Measurements from ENCODE around the gene FAM227A. TPM values are rescaled to one million over a fixed set of nuclear protein-coding genes. Genes with fewer than 3 reads are reported as not detected.
A peak's percentile ranks its signal among the peaks of the same experiment; 100 is the strongest.

FAM227A gene
- total and polyA plus RNA-seq, 5 experiments from 2014 or later = 0.29 to 0.96 TPM; not detected in 3

DNA sequence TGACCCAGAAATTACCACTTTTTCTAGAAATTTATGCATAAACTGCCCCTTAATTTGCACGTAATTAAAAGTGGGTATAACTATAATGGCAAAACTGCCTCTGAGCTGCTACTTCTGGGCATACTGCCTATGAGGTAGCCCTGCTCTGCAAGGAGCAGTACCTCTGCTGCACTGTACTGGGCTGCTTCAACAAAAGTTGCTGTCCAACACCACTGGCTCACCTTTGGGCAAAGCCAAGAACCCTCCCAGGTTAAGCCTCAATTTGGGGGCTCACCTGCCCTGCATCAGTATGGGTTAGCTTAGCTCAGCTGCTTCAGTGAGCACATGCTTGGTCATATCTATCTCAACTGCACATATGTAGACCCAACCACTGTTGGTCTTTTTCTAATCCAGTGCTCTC lies 90.8 kb downstream of the FAM227A start:
- H3K36me3 Mint-ChIP-seq = no peaks in the 10 kb centered on the region
- no peak overlapping the region for H3K4me3 Mint-ChIP-seq
- H3K27ac Mint-ChIP-seq = no peak overlapping the region
- no peak for DNase-seq
- no peak for ATAC-seq
- POLR2A ChIA-PET = no interaction called here
- H3K4me1 Mint-ChIP-seq = peaks cover 3 to 7% (median 5%) of the 10 kb centered on the region in 4 donors
- H3K27me3 Mint-ChIP-seq = no peaks in the 10 kb centered on the region
- H3K9me3 Mint-ChIP-seq = no peaks in the 10 kb centered on the region

DNA sequence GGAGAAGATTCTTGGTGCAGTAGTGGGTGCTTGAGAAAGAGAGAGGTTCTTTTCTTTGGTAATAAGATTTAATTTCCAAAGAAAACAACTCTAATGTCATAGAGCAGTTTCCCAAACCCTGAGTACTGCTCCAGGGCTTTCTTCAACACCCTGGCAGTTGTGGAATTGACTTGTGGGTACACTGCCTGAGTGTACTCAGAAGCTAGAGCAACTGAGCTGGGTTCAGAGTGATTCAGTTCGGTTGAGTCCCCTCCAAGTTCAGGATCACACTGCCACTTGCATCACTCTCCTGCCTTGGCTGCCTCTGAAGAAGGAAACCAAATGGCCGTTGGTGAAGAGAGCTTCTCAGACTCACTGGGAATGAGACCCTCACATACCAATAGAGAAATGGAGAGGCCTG lies 91.5 kb downstream of the FAM227A start:
- H3K27me3 Mint-ChIP-seq = no peaks in the 10 kb centered on the region
- H3K36me3 Mint-ChIP-seq = no peaks in the 10 kb centered on the region
- no peak for ATAC-seq

DNA sequence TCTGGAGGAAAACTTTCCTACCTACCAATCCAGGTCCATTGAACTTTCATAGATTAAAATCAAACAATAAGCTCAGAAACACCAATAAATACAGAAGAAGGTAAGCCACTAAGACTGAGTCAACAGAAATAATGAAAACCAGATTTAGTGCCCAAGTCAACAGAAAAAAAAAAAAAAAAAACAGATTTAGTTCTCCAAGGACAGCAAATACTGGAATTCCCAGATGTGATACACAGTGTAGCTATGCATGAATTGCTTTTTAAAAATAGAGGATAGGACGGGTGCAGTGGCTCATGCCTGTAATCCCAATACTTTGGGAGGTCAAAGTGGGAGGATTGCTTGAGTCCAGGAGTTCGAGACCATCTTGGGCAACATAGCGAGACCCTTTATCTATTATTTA lies 101.9 kb downstream of the FAM227A start:
- Mint-ChIP-seq H3K27ac (no peak overlapping the region), H3K4me1 (peaks cover 0 to 7% (median 0%) of the 10 kb centered on the region in 4 donors)
- POLR2A ChIA-PET = no interaction called here

More for the DNA sequence above, 91.5 kb downstream of the FAM227A start:
- POLR2A ChIA-PET = no interaction called here
- Mint-ChIP-seq H3K9me3 (no peaks in the 10 kb centered on the region), H3K4me3 (no peak overlapping the region), H3K4me1 (peaks cover 2 to 4% (median 2%) of the 10 kb centered on the region in 4 donors), H3K27ac (no peak overlapping the region)
- DNase-seq = no peak

DNA sequence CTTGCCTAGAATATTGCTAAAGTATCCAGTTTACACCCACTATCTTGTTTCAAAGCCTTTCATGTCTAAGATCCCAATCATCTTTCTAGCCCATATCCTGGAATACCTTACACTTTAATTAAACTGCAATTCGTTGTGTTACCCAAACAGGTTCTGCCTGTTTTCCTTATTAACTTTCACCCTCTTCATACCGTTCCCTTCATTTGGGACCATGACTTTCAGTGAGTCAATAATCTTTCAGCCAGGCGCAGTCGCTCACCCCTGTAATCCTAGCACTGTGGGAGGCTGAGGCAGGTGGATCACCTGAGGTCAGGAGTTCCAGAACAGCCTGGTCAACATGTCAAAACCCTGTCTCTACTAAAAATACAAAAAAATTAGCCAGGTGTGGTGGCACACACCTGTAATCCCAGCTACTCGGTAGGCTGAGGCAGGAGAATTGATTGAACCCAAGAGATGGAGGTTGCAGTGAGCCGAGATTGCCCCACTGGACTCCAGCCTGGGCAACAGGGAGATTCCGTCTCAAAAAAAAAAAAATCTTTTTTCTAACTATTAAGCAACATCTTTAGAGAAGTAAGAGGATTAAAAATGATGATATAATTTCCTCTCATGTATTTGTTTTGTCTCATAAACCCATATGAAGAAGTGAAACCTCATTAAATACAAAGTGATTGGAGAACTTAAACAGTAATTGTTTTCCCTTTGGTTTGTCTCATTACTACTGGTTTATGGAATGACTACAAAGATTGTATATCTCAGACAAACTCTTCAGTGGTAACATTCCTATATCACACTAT lies 106.9 kb downstream of the FAM227A start:
- H3K36me3 Mint-ChIP-seq = peaks cover 0 to 1% (median 0%) of the 10 kb centered on the region in 3 donors
- ATAC-seq (no peak), DNase-seq (no peak)
- peaks cover 0 to 5% (median 2%) of the 10 kb centered on the region in 9 donors for H3K9me3 Mint-ChIP-seq
- peak overlapping the region in 1 of 10 donors; percentile 42 for H3K27ac Mint-ChIP-seq
- H3K27me3 Mint-ChIP-seq = no peaks in the 10 kb centered on the region
- POLR2A ChIA-PET = no interaction called here
- no peak overlapping the region for H3K4me3 Mint-ChIP-seq
- peaks cover 0 to 11% (median 0%) of the 10 kb centered on the region in 4 donors for H3K4me1 Mint-ChIP-seq

More for the DNA sequence above, 101.9 kb downstream of the FAM227A start:
- Mint-ChIP-seq H3K9me3 (no peaks in the 10 kb centered on the region), H3K4me3 (no peak overlapping the region), H3K27me3 (no peaks in the 10 kb centered on the region), H3K36me3 (no peaks in the 10 kb centered on the region)
- DNase-seq = no peak
- no peak for ATAC-seq

DNA sequence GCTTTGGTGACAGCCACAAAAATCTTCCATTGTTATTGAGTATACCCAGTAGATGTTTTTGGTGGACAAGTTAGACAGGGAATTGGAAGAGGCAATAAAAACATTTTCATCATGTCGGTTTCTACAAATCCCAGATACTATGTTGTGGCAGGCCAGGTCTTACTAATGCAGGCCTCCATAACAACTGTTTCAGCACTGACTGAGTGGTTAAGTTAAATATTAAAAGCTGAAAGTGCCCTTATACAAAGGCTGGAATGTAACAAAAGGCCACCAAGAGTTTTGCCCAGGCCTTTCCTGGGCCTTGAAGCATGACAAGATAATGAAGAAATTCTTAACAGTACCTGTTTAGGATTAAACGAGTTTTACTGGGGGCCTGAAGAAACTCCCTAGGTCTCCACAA lies 115.5 kb downstream of the FAM227A start:
- no peak for DNase-seq
- Mint-ChIP-seq H3K4me1 (no peaks in the 10 kb centered on the region), H3K27me3 (no peaks in the 10 kb centered on the region), H3K9me3 (peaks cover 0 to 29% (median 14%) of the 10 kb centered on the region in 9 donors), H3K27ac (no peak overlapping the region), H3K4me3 (no peak overlapping the region), H3K36me3 (peaks cover 0 to 22% (median 3%) of the 10 kb centered on the region in 3 donors)
- no peak for ATAC-seq
- POLR2A ChIA-PET = no interaction called here

GRCh38 chr22:38531251-38531938 lies 124.8 kb downstream of the FAM227A start:
- H3K4me3 Mint-ChIP-seq = peak overlapping the region; percentile 46 to 77 (median 62)

More at GRCh38 chr22:38531251-38531938, 124.8 kb downstream of the FAM227A start:
- peaks cover 8 to 21% (median 19%) of the 10 kb centered on the region in 4 donors for H3K4me1 Mint-ChIP-seq
- H3K36me3 Mint-ChIP-seq = no peaks in the 10 kb centered on the region
- H3K9me3 Mint-ChIP-seq = no peaks in the 10 kb centered on the region
- DNase-seq (no peak), ATAC-seq (peak; percentile 48 to 71)
- H3K27me3 Mint-ChIP-seq = no peaks in the 10 kb centered on the region
- peak overlapping the region; percentile 19 to 95 (median 85) for H3K27ac Mint-ChIP-seq
- POLR2A ChIA-PET = interaction anchor here (1.1 to 1.3 kb wide), 2 partner anchors 9 to 24 kb away, joined by 3 to 9 read pairs; no protein-coding TSS in a partner anchor

Other genes with a start within 250 kb of the FAM227A start
- not detected for gene KCNJ4, start 201.2 kb downstream of the FAM227A start, total RNA-seq
- gene KCNJ4, start 201.2 kb downstream of the FAM227A start, polyA plus RNA-seq = not detected
- gene KDELR3, start 188.3 kb downstream of the FAM227A start, total RNA-seq = not detected
- under 1 TPM in 2 of 3 donors, not detected in 1; 0.11 to 0.28 TPM for gene KDELR3, start 188.3 kb downstream of the FAM227A start, polyA plus RNA-seq
- 1,000 to 10,000 TPM; 1,031 to 1,044 TPM for gene DDX17, start 150.1 kb downstream of the FAM227A start, total RNA-seq
- gene DDX17, start 150.1 kb downstream of the FAM227A start, polyA plus RNA-seq = 10 to 100 TPM; 27.3 to 38.7 (median 28.2) TPM
- gene DMC1, start 86.2 kb downstream of the FAM227A start, total RNA-seq = under 1 TPM in 1 of 2 experiments, not detected in 1; 0.73 TPM
- not detected for gene DMC1, start 86.2 kb downstream of the FAM227A start, polyA plus RNA-seq
- gene CBY1, start 246 bp upstream of the FAM227A start, total RNA-seq = 10 to 100 TPM; 33.2 to 36.7 TPM
- gene CBY1, start 246 bp upstream of the FAM227A start, polyA plus RNA-seq = 10 to 100 TPM in 2 of 3 donors, 1 to 10 TPM in 1; 4.3 to 11.6 (median 11.2) TPM
- gene TOMM22, start 25.6 kb upstream of the FAM227A start, total RNA-seq = 10 to 100 TPM; 56.1 to 60.9 TPM
- gene TOMM22, start 25.6 kb upstream of the FAM227A start, polyA plus RNA-seq = 10 to 100 TPM; 67.2 to 79.3 (median 75.9) TPM
- 10 to 100 TPM; 50.5 to 52.6 TPM for gene JOSD1, start 44.6 kb upstream of the FAM227A start, total RNA-seq
- gene JOSD1, start 44.6 kb upstream of the FAM227A start, polyA plus RNA-seq = 1 to 10 TPM; 6.7 to 8.2 (median 7.8) TPM
- 10 to 100 TPM; 64.6 to 73.3 TPM for gene GTPBP1, start 49.6 kb upstream of the FAM227A start, total RNA-seq
- 10 to 100 TPM; 17.2 to 29.3 (median 22.6) TPM for gene GTPBP1, start 49.6 kb upstream of the FAM227A start, polyA plus RNA-seq
- 1,000 to 10,000 TPM; 1,061 to 1,073 TPM for gene SUN2, start 99.6 kb upstream of the FAM227A start, total RNA-seq
- gene SUN2, start 99.6 kb upstream of the FAM227A start, polyA plus RNA-seq = 100 to 1,000 TPM; 491 to 802 (median 518) TPM
- gene DNAL4, start 137.8 kb upstream of the FAM227A start, total RNA-seq = 10 to 100 TPM in 1 of 2 experiments, 1 to 10 TPM in 1; 9.3 to 11.5 TPM
- gene DNAL4, start 137.8 kb upstream of the FAM227A start, polyA plus RNA-seq = 10 to 100 TPM; 11.2 to 14.7 (median 13.1) TPM
- gene NPTXR, start 187.6 kb upstream of the FAM227A start, total RNA-seq = 10 to 100 TPM; 11.3 to 12.6 TPM
- 1 to 10 TPM in 1 of 3 donors, under 1 TPM in 2; 0.73 to 1.1 (median 0.87) TPM for gene NPTXR, start 187.6 kb upstream of the FAM227A start, polyA plus RNA-seq
- 10 to 100 TPM; 66.7 TPM for gene CBX6, start 215.8 kb upstream of the FAM227A start, total RNA-seq
- 1 to 10 TPM; 5.8 to 6.5 (median 6.4) TPM for gene CBX6, start 215.8 kb upstream of the FAM227A start, polyA plus RNA-seq